B cell (primary cell): Measurements from ENCODE around the gene LYPLAL1. TPM values are rescaled to one million over a fixed set of nuclear protein-coding genes. Genes with fewer than 3 reads are reported as not detected.
A peak's percentile ranks its signal among the peaks of the same experiment; 100 is the strongest.

ENCODE experiments used
- ATAC-seq: fragments of 200-7000 bp; cut with Tn5 transposase; one replicate; pipeline ENCODE4 v1.10.0; 2021; ENCODE audit warnings: low read depth, mild to moderate bottlenecking, moderate number of reproducible peaks, moderate library complexity
- CTCF ChIA-PET: fragments of 350-600 bp; sonication (Branson Sonifier 250); formaldehyde crosslinking; loops from one replicate; lab custom pipeline; 2021; ENCODE audit warnings: antibody characterized with exemption, inconsistent platforms; lab: Charles Lee
- POLR2A ChIA-PET: fragments of 350-600 bp; sonication (Branson Sonifier 250); formaldehyde crosslinking; loops from one replicate; lab custom pipeline; 2021; ENCODE audit warnings: antibody characterized with exemption; lab: Charles Lee
- DNase-seq: peaks from one replicate; pipeline ENCODE4 v3.0.0; 2013
- H2AFZ ChIP-seq: 2 replicates; pipeline ENCODE4 v1.6.1; 2012; ENCODE audit warnings: mild to moderate bottlenecking, low read depth, low read length; ENCODE audit not compliant: insufficient read depth, poor library complexity, severe bottlenecking
- H3K27ac ChIP-seq, 2 donors: 1 replicate in 1 of 2; 2 replicates in 1 of 2; pipeline ENCODE4 v1.5.1; 2012 to 2013; ENCODE audit warnings: low read length in 2 of 2, mild to moderate bottlenecking in 2 of 2, moderate library complexity in 1 of 2
- H3K27me3 ChIP-seq, 4 experiments: fragments of 200-600 bp in 1 of 4; sonication (generic) in 1 of 4; replicated peaks in 1 of 4; 1 replicate in 2 of 4; 2 replicates in 2 of 4; pipeline versions ENCODE4 v1.6.1 to v1.7.0; 2013 to 2016; ENCODE audit warnings: low read length in 3 of 4, mild to moderate bottlenecking in 2 of 4, mixed read lengths in 1 of 4, moderate library complexity in 1 of 4; ENCODE audit not compliant: insufficient read depth in 4 of 4, control insufficient read depth in 3 of 4; ENCODE audit errors: control extremely low read depth in 1 of 4
- H3K36me3 ChIP-seq, 2 experiments: replicated peaks in 1 of 2; 1 replicate in 1 of 2; 2 replicates in 1 of 2; pipeline versions ENCODE4 v1.6.1 to v1.7.1; 2013; ENCODE audit warnings: low read length in 1 of 2; ENCODE audit not compliant: insufficient read depth in 2 of 2, control insufficient read depth in 1 of 2; ENCODE audit errors: control extremely low read depth in 1 of 2, extremely low read depth in 1 of 2
- H3K4me1 ChIP-seq, 2 donors: fragments of 200-600 bp in 1 of 2; sonication (generic) in 1 of 2; 1 replicate in 1 of 2; 2 replicates in 1 of 2; pipeline versions ENCODE4 v1.5.1 to v1.6.1; 2013 to 2017; ENCODE audit warnings: low read length in 2 of 2; ENCODE audit not compliant: control insufficient read depth in 2 of 2, insufficient read depth in 2 of 2
- H3K4me2 ChIP-seq: replicated peaks from 2 replicates; pipeline ENCODE3; 2012; ENCODE audit warnings: mild to moderate bottlenecking, low read depth, low read length; ENCODE audit not compliant: poor library complexity, severe bottlenecking
- H3K4me3 ChIP-seq, 5 experiments: fragments of 200-600 bp in 1 of 5; sonication (generic) in 1 of 5; 1 replicate in 3 of 5; 2 replicates in 2 of 5; pipeline versions ENCODE4 v1.5.1 to v1.7.0; 2011 to 2016; ENCODE audit warnings: low read length in 4 of 5, mild to moderate bottlenecking in 4 of 5, low read depth in 2 of 5, control low read depth in 1 of 5, moderate library complexity in 1 of 5; ENCODE audit not compliant: insufficient read depth in 1 of 5; ENCODE audit errors: control extremely low read depth in 1 of 5, extremely low read depth in 1 of 5
- H3K79me2 ChIP-seq: fragments of 200-600 bp; sonication (generic); one replicate; pipeline ENCODE4 v1.6.0; 2016; ENCODE audit warnings: low read length; ENCODE audit not compliant: control insufficient read depth, insufficient read depth
- H3K9ac ChIP-seq: fragments of 200-600 bp; sonication (generic); 2 replicates; pipeline ENCODE4 v1.6.1; 2017; ENCODE audit warnings: mild to moderate bottlenecking, low read length, moderate library complexity
- H3K9me3 ChIP-seq, 3 donors: one replicate each; pipeline versions ENCODE4 v1.6.1 to v1.7.1; 2013; ENCODE audit warnings: low read length in 2 of 3; ENCODE audit not compliant: control insufficient read depth in 2 of 3, insufficient read depth in 1 of 3; ENCODE audit errors: control extremely low read depth in 1 of 3
- H4K20me1 ChIP-seq: 2 replicates; pipeline ENCODE4 v1.6.0; 2012; ENCODE audit warnings: mild to moderate bottlenecking, low read length; ENCODE audit not compliant: insufficient read depth, control insufficient read depth, poor library complexity, severe bottlenecking
- H3K27ac Mint-ChIP-seq: one replicate; pipeline ENCODE4 v1.8.0; 2021; ENCODE audit warnings: mixed read lengths
- H3K27me3 Mint-ChIP-seq: one replicate; pipeline ENCODE4 v1.8.0; 2021; ENCODE audit warnings: mixed read lengths
- H3K4me1 Mint-ChIP-seq: one replicate; pipeline ENCODE4 v1.8.0; 2021; ENCODE audit warnings: mixed read lengths
- H3K4me3 Mint-ChIP-seq: one replicate; pipeline ENCODE4 v1.8.0; 2021; ENCODE audit warnings: mixed read lengths
- H3K9me3 Mint-ChIP-seq: one replicate; pipeline ENCODE4 v1.8.0; 2022; ENCODE audit warnings: mixed read lengths; ENCODE audit not compliant: insufficient read depth
- CTCF ChIP-seq: fragments of 200-600 bp; IDR thresholded peaks from one replicate; pipeline ENCODE4 v1.8.0; 2022; ENCODE audit warnings: antibody characterized with exemption, mild to moderate bottlenecking
- EZH2 ChIP-seq: IDR thresholded peaks from 2 replicates; pipeline ENCODE4 v1.6.1; 2012; ENCODE audit warnings: borderline replicate concordance, low read depth, mild to moderate bottlenecking, moderate library complexity, low read length; ENCODE audit not compliant: insufficient read depth, poor library complexity, severe bottlenecking
- intact Hi-C: fragments of 100-400 bp; cut with micrococcal nuclease; formaldehyde crosslinking; loops from one replicate; pipeline ENCODE4 v1.10.0; 2022
- polyA plus RNA-seq: library from polyadenylated mRNA; depleted of rRNA; stranded (reverse); fragments of >200 nt; gene quantifications from 2 replicates; pipeline ENCODE4 v1.2.3, GENCODE V29; 2012
- total RNA-seq, 2 donors: library from RNA; stranded (reverse); fragments of 120-200 nt in 1 of 2; gene quantifications; 1 replicate in 1 of 2; 2 replicates in 1 of 2; pipeline versions ENCODE4 v1.2.3 to v1.2.4, GENCODE V29; 2013 to 2022

Gene LYPLAL1
- total and polyA plus RNA-seq, 2 donors (not counting 1 experiment from before 2014, with no cell fraction given), result 27.0 to 65.4 TPM

- Mint-ChIP-seq H3K4me1 (peaks cover 58% of the 10 kb centered on the region), H3K4me3 (peak overlapping the region; percentile 71), H3K27me3 (no peaks in the 10 kb centered on the region), H3K9me3 (no peaks in the 10 kb centered on the region), H3K27ac (peak overlapping the region; percentile 80)
- intact Hi-C loops, result loop anchor here (5.0 kb wide), 1 partner anchor 97 kb away; no protein-coding TSS in a partner anchor
- peak; percentile 44 for DNase-seq
- Histone ChIP-seq H3K4me2 (peak overlapping the region; percentile 65), H3K79me2 (peaks cover 70% of the 10 kb centered on the region), H3K9ac (peak overlapping the region; percentile 42), H4K20me1 (peaks cover 4% of the 10 kb centered on the region), H2AFZ (no peak overlapping the region), H3K36me3 (peaks cover 3 to 7% of the 10 kb centered on the region in 2 experiments), H3K27me3 (no peaks in the 10 kb centered on the region), H3K4me3 (peak overlapping the region in 1 of 5 experiments; percentile 29), H3K27ac (peak overlapping the region; percentile 52 to 85), H3K9me3 (peaks cover 0 to 2% (median 1%) of the 10 kb centered on the region in 3 donors), H3K4me1 (peaks cover 15 to 28% of the 10 kb centered on the region in 2 donors)
- ChIA-PET POLR2A (interaction anchor here (0.6 to 1.9 kb wide), 3 partner anchors 15 to 844 kb away, joined by 3 to 15 read pairs (median 6); partner anchors contain the start of genes LYPLAL1 and TGFB2), CTCF (interaction anchor here (0.9 to 2.9 kb wide), 6 partner anchors 10 to 859 kb away, joined by 3 to 16 read pairs (median 3); partner anchors contain the start of gene LYPLAL1)
- TF ChIP-seq EZH2 (no peak), CTCF (no peak)
- ATAC-seq, result peak; percentile 55
These were observed 15.5 kb downstream of the LYPLAL1 start for GRCh38 chr1:219189021-219189824.
